HepG2 (cell line): ENCODE measurements around the gene APBB1. TPM values are rescaled to one million over a fixed set of nuclear protein-coding genes. Genes with fewer than 3 reads are reported as not detected.

Experiments
- ATAC-seq: fragments of 200-7000 bp; cut with Tn5 transposase; 3 replicates; pipeline ENCODE4 v1.9.1; 2020; ENCODE audit warnings: mild to moderate bottlenecking, moderate library complexity
- Bru-seq: library from RNA; stranded (reverse); fragments of 400-500 nt; gene quantifications from one replicate; lab custom pipeline; 2021; lab: Mats Ljungman, UMichigan
- BruChase-seq, 2 experiments: library from RNA; stranded (reverse); fragments of 400-500 nt; gene quantifications; one replicate each; lab custom pipeline; 2021; lab: Mats Ljungman, UMichigan
- BruUV-seq: library from RNA; stranded (reverse); fragments of 400-500 nt; replicated peaks from 2 replicates; lab custom pipeline; 2021; lab: Mats Ljungman, UMichigan
- CTCF ChIA-PET: fragments of 300-600 bp; formaldehyde crosslinking; extraction: SDS; loops from one replicate; lab custom pipeline; 2021; ENCODE audit warnings: low total read pairs, inconsistent platforms, low intra/inter-chr PET ratio; lab: Yijun Ruan, JAX
- POLR2A ChIA-PET: fragments of 350-600 bp; sonication (Branson Sonifier 250); formaldehyde crosslinking; loops from one replicate; lab custom pipeline; 2020; ENCODE audit warnings: antibody characterized with exemption, inconsistent platforms; lab: Yijun Ruan, JAX
- DNase-seq: peaks from one replicate; pipeline ENCODE4 v3.0.0-alpha.2; 2015; ENCODE audit warnings: low spot score
- FAIRE-seq: peaks from 3 replicates; lab custom pipeline; 2011; peaks lifted over from hg19 to GRCh38; lab: Jason Lieb, UNC
- H2AFZ ChIP-seq: one replicate; pipeline ENCODE4 v1.6.1; 2011; ENCODE audit warnings: low read length, inconsistent platforms
- H3K27ac ChIP-seq: fragments of 300-600 bp; 3 replicates; pipeline ENCODE4 v1.8.0; 2011; ENCODE audit warnings: mixed run types, mild to moderate bottlenecking, mixed read lengths, low read length, inconsistent platforms; ENCODE audit not compliant: insufficient read depth; ENCODE audit errors: extremely low read length
- H3K27me3 ChIP-seq, 2 experiments: fragments of 200-600 bp in 1 of 2; 2 replicates in 1 of 2; 3 replicates in 1 of 2; pipeline versions ENCODE4 v1.6.0 to v1.8.0; 2011; ENCODE audit warnings: low read length in 2 of 2, mild to moderate bottlenecking in 2 of 2, moderate library complexity in 2 of 2, inconsistent platforms in 1 of 2; ENCODE audit not compliant: insufficient read depth in 2 of 2, control insufficient read depth in 1 of 2
- H3K36me3 ChIP-seq, 2 experiments: fragments of 200-600 bp in 1 of 2; replicated peaks in 1 of 2; 2 replicates in 1 of 2; 3 replicates in 1 of 2; pipeline versions ENCODE4 v1.5.1 to v1.8.0; 2011; ENCODE audit warnings: low read length in 2 of 2, inconsistent platforms in 1 of 2; ENCODE audit not compliant: insufficient read depth in 2 of 2, control insufficient read depth in 1 of 2
- H3K4me1 ChIP-seq: 2 replicates; pipeline ENCODE4 v1.5.1; 2012; ENCODE audit warnings: low read length, inconsistent platforms; ENCODE audit not compliant: insufficient read depth
- H3K4me2 ChIP-seq: 2 replicates; pipeline ENCODE4 v1.6.0; 2011; ENCODE audit warnings: low read depth, low read length, inconsistent platforms
- H3K4me3 ChIP-seq, 3 experiments: fragments of 200-600 bp in 1 of 3; sonication (generic), shearing (Covaris generic) in 1 of 3; replicated peaks in 1 of 3; 2 replicates each; pipeline ENCODE4 v1.5.1; 2011 to 2016; ENCODE audit warnings: low read length in 3 of 3, inconsistent platforms in 2 of 3, low read depth in 2 of 3, mild to moderate bottlenecking in 2 of 3, control low read depth in 1 of 3, mixed read lengths in 1 of 3; ENCODE audit not compliant: insufficient read depth in 1 of 3
- H3K79me2 ChIP-seq: one replicate; pipeline ENCODE4 v1.6.1; 2011; ENCODE audit warnings: low read length, inconsistent platforms; ENCODE audit not compliant: insufficient read depth
- H3K9ac ChIP-seq: 2 replicates; pipeline ENCODE4 v1.6.0; 2011; ENCODE audit warnings: mild to moderate bottlenecking, low read depth, low read length, inconsistent platforms; ENCODE audit not compliant: insufficient read depth
- H3K9me3 ChIP-seq: 2 replicates; pipeline ENCODE4 v1.5.1; 2012; ENCODE audit warnings: mild to moderate bottlenecking, low read length
- H4K20me1 ChIP-seq: 2 replicates; pipeline ENCODE4 v1.6.0; 2011; ENCODE audit warnings: inconsistent platforms, mild to moderate bottlenecking, low read length, moderate library complexity; ENCODE audit not compliant: insufficient read depth
- ATRX ChIP-seq: sonication (generic); formaldehyde crosslinking; IDR thresholded peaks from 2 replicates; pipeline ENCODE4 v1.4.0; 2020; ENCODE audit warnings: missing genetic modification reagents, borderline replicate concordance
- HNRNPLL ChIP-seq: fragments of 200-400 bp; formaldehyde crosslinking; IDR thresholded peaks from 2 replicates; pipeline ENCODE4 v1.6.1; 2017; ENCODE audit warnings: mild to moderate bottlenecking, low read depth, low read length; ENCODE audit not compliant: poor library complexity, severe bottlenecking
- POLR2AphosphoS5 ChIP-seq: IDR thresholded peaks from 2 replicates; pipeline ENCODE4 v1.6.1; 2012; ENCODE audit warnings: low read depth, low read length
- POLR2G ChIP-seq: fragments of 200-400 bp; formaldehyde crosslinking; IDR thresholded peaks from 2 replicates; pipeline ENCODE4 v1.6.1; 2018; ENCODE audit warnings: mild to moderate bottlenecking, low read depth, low read length, moderate library complexity
- RBFOX2 ChIP-seq: fragments of 200-400 bp; formaldehyde crosslinking; IDR thresholded peaks from 2 replicates; pipeline ENCODE4 v1.6.1; 2017; ENCODE audit warnings: low read depth, mild to moderate bottlenecking, low read length
- ZNF468 ChIP-seq: sonication (generic); formaldehyde crosslinking; IDR thresholded peaks from 2 replicates; pipeline ENCODE4 v1.8.0; 2022; ENCODE audit warnings: mild to moderate bottlenecking, moderate library complexity, missing genetic modification reagents
- ZNF543 ChIP-seq: sonication (generic); formaldehyde crosslinking; IDR thresholded peaks from 2 replicates; pipeline ENCODE4 v1.4.0; 2020; ENCODE audit warnings: mild to moderate bottlenecking, missing genetic modification reagents
- WGBS: methylation state at CpG from one replicate; pipeline ENCODE4 v1.1.6; 2017; ENCODE audit warnings: low lambda C conversion rate; 5-methylcytosine and 5-hydroxymethylcytosine counted together
- in situ Hi-C: cut with HindIII; loops from 2 replicates; pipeline ENCODE4 v1.10.0; 2017; ENCODE audit warnings: low pct_unique_long_range_greater_than_20kb; ENCODE audit not compliant: extremely low pct_ligation_motif_present
- intact Hi-C: fragments of 100-400 bp; cut with micrococcal nuclease; formaldehyde crosslinking; loops from one replicate; pipeline ENCODE4 v1.10.0; 2022; ENCODE audit not compliant: unreplicated experiment
- long read RNA-seq, 2 experiments: library from RNA in 1 of 2; library from polyadenylated mRNA in 1 of 2; stranded (forward) in 1 of 2; unstranded in 1 of 2; transcript quantifications; one replicate each; pipeline ENCODE4 v2.0.0, GENCODE V29; 2019 to 2022
- polyA minus RNA-seq, 3 experiments: library from RNA; depleted of rRNA, polyadenylated mRNA; stranded (reverse); fragments of >200 nt; gene quantifications; 2 replicates each; pipeline ENCODE4 v1.2.3, GENCODE V29; 2011; ENCODE audit warnings: low replicate concordance in 1 of 3
- polyA plus RNA-seq, 8 experiments: library from polyadenylated mRNA; depleted of rRNA in 3 of 8; stranded (reverse) in 7 of 8; unstranded in 1 of 8; fragments of >200 nt; fragmentation: Illumina TruSeq in 4 of 8; extraction: Trizol in 4 of 8; gene quantifications; 2 replicates each; pipeline versions ENCODE4 v1.2.1 to v1.2.3, GENCODE V29; 2011 to 2016; ENCODE audit warnings: low read depth in 4 of 8, missing spikeins in 1 of 8, mixed read lengths in 1 of 8; ENCODE audit not compliant: insufficient read depth in 1 of 8
- total RNA-seq, 5 experiments: library from RNA; depleted of rRNA; stranded (reverse); fragments of >200 nt; fragmentation: Illumina TruSeq; extraction: Trizol; gene quantifications; 2 replicates each; pipeline ENCODE4 v1.2.3, GENCODE V29; 2016; ENCODE audit warnings: low read depth in 1 of 5
- TF ChIP-seq, protein P1 (sequence below): IDR thresholded peaks from 2 replicates; pipeline ENCODE4 v1.6.1; 2016; ENCODE audit warnings: mild to moderate bottlenecking, missing biosample characterization, missing genetic modification reagents
- TF ChIP-seq, protein P2 (sequence below): sonication (generic); formaldehyde crosslinking; IDR thresholded peaks from 2 replicates; pipeline ENCODE4 v1.8.1; 2023; ENCODE audit warnings: mild to moderate bottlenecking, moderate library complexity, missing genetic modification reagents
- TF ChIP-seq, protein P3 (sequence below): sonication (generic); formaldehyde crosslinking; IDR thresholded peaks from 2 replicates; pipeline ENCODE4 v1.4.0; 2020; ENCODE audit warnings: missing genetic modification reagents, borderline replicate concordance
- TF ChIP-seq, protein P4 (sequence below), 2 experiments: sonication (generic) in 1 of 2; formaldehyde crosslinking in 1 of 2; IDR thresholded peaks; 2 replicates each; pipeline versions ENCODE4 v1.4.0 to v1.6.1; 2018 to 2020; ENCODE audit warnings: missing genetic modification reagents in 2 of 2, borderline replicate concordance in 1 of 2, low read depth in 1 of 2, mild to moderate bottlenecking in 1 of 2, missing biosample characterization in 1 of 2

Gene APBB1
- total RNA-seq (2016; rRNA removed; fragmentation: Illumina TruSeq; extraction: Trizol) (2.4 and 3.5 TPM in 2 replicates), polyA plus RNA-seq (2011; rRNA removed) (1.7 and 2.4 TPM in 2 replicates), polyA minus RNA-seq (2011; rRNA and poly(A)+ RNA removed; ENCODE audit: low replicate concordance) (0.37 and 2.9 TPM in 2 replicates), Bru-seq, nascent RNA (percentile 34 among the genes with signal in this experiment), BruChase-seq, experiment 1, labeled RNA remaining after a 6-hour chase (percentile 41 among the genes with signal in this experiment), BruChase-seq, experiment 2, labeled RNA remaining after a 2-hour chase (percentile 34 among the genes with signal in this experiment)
- total RNA-seq (2016; cell fraction: cytosol; rRNA removed; fragmentation: Illumina TruSeq; extraction: Trizol; ENCODE audit: low read depth), result 1.0 and 1.7 TPM in 2 replicates
- total RNA-seq (2016; cell fraction: insoluble cytoplasmic fraction; rRNA removed; fragmentation: Illumina TruSeq; extraction: Trizol), result 2.1 and 2.8 TPM in 2 replicates
- total RNA-seq (2016; cell fraction: membrane; rRNA removed; fragmentation: Illumina TruSeq; extraction: Trizol), result 1.9 and 2.4 TPM in 2 replicates
- total RNA-seq (2016; cell fraction: nucleus; rRNA removed; fragmentation: Illumina TruSeq; extraction: Trizol), result 1.5 and 2.5 TPM in 2 replicates
- polyA plus RNA-seq (2011; cell fraction: cytosol; rRNA removed), result 1.7 and 1.8 TPM in 2 replicates
- 3.0 and 5.2 TPM in 2 replicates for polyA plus RNA-seq (2011; cell fraction: nucleus; rRNA removed)
- 0.78 and 1.0 TPM in 2 replicates for polyA plus RNA-seq (2012)
- polyA plus RNA-seq (2016; cell fraction: cytosol; fragmentation: Illumina TruSeq; extraction: Trizol; ENCODE audit: low read depth), result 1.1 and 1.3 TPM in 2 replicates
- polyA plus RNA-seq (2016; cell fraction: insoluble cytoplasmic fraction; fragmentation: Illumina TruSeq; extraction: Trizol; ENCODE audit: low read depth), result 1.9 and 2.0 TPM in 2 replicates
- 1.4 and 1.5 TPM in 2 replicates for polyA plus RNA-seq (2016; cell fraction: membrane; fragmentation: Illumina TruSeq; extraction: Trizol; ENCODE audit: low read depth)
- polyA plus RNA-seq (2016; cell fraction: nucleus; fragmentation: Illumina TruSeq; extraction: Trizol; ENCODE audit: insufficient read depth, low read depth), result 2.7 and 3.0 TPM in 2 replicates
- polyA minus RNA-seq (2011; cell fraction: cytosol; rRNA and poly(A)+ RNA removed), result 0.44 and 2.0 TPM in 2 replicates
- 1.9 and 2.4 TPM in 2 replicates for polyA minus RNA-seq (2011; cell fraction: nucleus; rRNA and poly(A)+ RNA removed)
- long read RNA-seq, experiment 1, partial matches to known transcripts, result 1 of 4 reads
- long read RNA-seq, experiment 1, other reads (novel, unspliced or antisense), result 0 of 4 reads
- long read RNA-seq, experiment 2, transcript APBB1-201 (14 exons, 2,636 nt), result major isoform, 6 of 22 reads
- long read RNA-seq, experiment 2, partial matches to known transcripts, result 13 of 22 reads
- long read RNA-seq, experiment 2, other reads (novel, unspliced or antisense), result 1 of 22 reads

DNA sequence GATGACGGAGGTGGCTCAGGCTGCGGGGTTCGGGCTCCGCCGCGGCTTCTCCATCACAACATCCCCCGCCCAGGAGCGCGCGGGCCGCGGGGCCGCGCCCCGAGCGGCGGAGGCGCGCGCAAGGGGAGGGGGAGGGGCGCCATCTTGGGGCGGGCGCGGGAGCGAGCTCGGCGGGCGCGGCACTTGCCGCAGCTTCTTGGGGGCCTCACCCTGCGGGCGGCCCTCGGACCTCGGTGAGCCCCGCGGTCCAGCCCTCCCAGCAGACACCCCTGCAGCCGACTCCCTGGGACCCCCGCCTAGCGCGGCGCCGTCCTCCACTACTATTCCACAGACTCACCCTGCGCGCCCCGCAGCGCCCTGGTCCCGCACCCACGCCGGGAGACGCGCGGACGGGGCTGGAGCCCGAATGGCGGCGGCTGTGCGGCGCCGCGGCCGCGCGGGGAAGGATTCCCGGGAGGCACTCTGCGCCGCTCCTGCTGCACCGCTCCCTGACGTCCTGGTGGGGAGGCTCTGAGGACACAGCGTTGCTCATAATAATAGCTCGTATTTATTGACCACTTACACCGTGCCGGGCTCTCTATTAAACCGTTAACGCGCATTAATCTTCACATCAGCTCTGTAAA is at the start of gene APBB1:
Gene APBB1, minus strand, starts transcription at position 86 of the 623 bp plus-strand sequence. CDS start 7,747 bp downstream, outside the sequence.
- H3K9ac ChIP-seq, result peak within 1 kb of the TSS; percentile 57; the same call in 1 of the 2 replicates
- no peaks in the 10 kb centered on the region for H3K36me3 ChIP-seq
- H3K9me3 ChIP-seq, result no peaks in the 10 kb centered on the region
- H4K20me1 ChIP-seq, result no peaks in the 10 kb centered on the region
- H3K27ac ChIP-seq, result no peak within 1 kb of the TSS
- no peak for FAIRE-seq
- H2AFZ ChIP-seq, result peak within 1 kb of the TSS; percentile 76
- peaks cover 12% of the 10 kb centered on the region for H3K4me1 ChIP-seq
- WGBS, result 0% methylated on average over 6 of the region's 75 CpGs
- H3K4me2 ChIP-seq, result peak within 1 kb of the TSS; percentile 79
- ChIA-PET CTCF (no interaction called here), POLR2A (interaction anchor here (0.9 to 2.5 kb wide), 11 partner anchors 11 to 264 kb away, joined by 3 to 22 read pairs (median 4); partner anchors contain the start of genes HPX, MRPL17, SMPD1 and TPP1)
- H3K79me2 ChIP-seq, result no peaks in the 10 kb centered on the region
- in situ Hi-C loops, result no loop called here
- intact Hi-C loops, result no loop called here
- BruUV-seq, result no TSS peak
- peak; percentile 81 for ATAC-seq
- peaks cover 0 to 30% of the 10 kb centered on the region in 2 experiments; a peak in 3 of 5 replicates for H3K27me3 ChIP-seq
- no peak for DNase-seq
- peak within 1 kb of the TSS; percentile 77 to 90 (median 82) for H3K4me3 ChIP-seq
- TF ChIP-seq HNRNPLL (peak; percentile 53), ZNF468 (CRISPR knock-in tag) (no peak), POLR2AphosphoS5 (no peak), POLR2G (peak; percentile 55), ATRX (CRISPR knock-in tag) (no peak), RBFOX2 (peak; percentile 68), ZNF543 (no peak)
- TF ChIP-seq, protein P1, sequence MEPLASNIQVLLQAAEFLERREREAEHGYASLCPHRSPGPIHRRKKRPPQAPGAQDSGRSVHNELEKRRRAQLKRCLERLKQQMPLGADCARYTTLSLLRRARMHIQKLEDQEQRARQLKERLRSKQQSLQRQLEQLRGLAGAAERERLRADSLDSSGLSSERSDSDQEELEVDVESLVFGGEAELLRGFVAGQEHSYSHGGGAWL (CRISPR knock-in tag), result 0 out of 2 replicates have a peak, but pooled peaks have one; percentile 15
- TF ChIP-seq, protein P2, sequence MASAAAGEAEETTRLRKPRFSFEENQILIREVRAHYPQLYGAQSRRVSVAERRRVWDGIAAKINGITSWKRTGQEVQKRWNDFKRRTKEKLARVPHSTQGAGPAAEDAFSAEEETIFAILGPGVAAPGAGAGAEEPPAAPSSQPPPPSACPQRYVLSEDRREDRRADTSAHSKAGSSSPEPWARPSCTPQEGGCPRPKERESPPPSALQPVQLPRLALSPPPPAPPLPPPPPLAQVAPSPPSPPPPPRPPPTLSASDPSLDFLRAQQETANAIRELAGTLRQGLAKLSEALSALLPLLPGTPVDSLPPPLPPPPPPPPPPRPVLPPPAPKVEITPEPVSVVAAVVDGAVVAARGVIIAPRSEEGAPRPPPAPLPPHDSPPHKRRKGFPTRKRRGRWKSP (CRISPR knock-in tag), result peak; percentile 64; the same call in 1 of the 2 replicates
- TF ChIP-seq, protein P3, sequence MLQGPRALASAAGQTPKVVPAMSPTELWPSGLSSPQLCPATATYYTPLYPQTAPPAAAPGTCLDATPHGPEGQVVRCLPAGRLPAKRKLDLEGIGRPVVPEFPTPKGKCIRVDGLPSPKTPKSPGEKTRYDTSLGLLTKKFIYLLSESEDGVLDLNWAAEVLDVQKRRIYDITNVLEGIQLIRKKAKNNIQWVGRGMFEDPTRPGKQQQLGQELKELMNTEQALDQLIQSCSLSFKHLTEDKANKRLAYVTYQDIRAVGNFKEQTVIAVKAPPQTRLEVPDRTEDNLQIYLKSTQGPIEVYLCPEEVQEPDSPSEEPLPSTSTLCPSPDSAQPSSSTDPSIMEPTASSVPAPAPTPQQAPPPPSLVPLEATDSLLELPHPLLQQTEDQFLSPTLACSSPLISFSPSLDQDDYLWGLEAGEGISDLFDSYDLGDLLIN (CRISPR knock-in tag), result no peak
- TF ChIP-seq, protein P4, sequence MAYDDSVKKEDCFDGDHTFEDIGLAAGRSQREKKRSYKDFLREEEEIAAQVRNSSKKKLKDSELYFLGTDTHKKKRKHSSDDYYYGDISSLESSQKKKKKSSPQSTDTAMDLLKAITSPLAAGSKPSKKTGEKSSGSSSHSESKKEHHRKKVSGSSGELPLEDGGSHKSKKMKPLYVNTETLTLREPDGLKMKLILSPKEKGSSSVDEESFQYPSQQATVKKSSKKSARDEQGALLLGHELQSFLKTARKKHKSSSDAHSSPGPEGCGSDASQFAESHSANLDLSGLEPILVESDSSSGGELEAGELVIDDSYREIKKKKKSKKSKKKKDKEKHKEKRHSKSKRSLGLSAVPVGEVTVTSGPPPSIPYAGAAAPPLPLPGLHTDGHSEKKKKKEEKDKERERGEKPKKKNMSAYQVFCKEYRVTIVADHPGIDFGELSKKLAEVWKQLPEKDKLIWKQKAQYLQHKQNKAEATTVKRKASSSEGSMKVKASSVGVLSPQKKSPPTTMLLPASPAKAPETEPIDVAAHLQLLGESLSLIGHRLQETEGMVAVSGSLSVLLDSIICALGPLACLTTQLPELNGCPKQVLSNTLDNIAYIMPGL (CRISPR knock-in tag; IDR thresholded peaks at IDR 0.05; ENCODE audit: borderline replicate concordance in 1 of 2, low read depth in 1 of 2), result no peak
